Cardiac muscle cell (in vitro differentiated cells and primary cell): Measurements from ENCODE around the gene KRT73. TPM values are rescaled to one million over a fixed set of nuclear protein-coding genes. Genes with fewer than 3 reads are reported as not detected.

ENCODE experiments used
- DNase-seq, 2 donors: peaks; one replicate each; pipeline versions ENCODE4 v3.0.0 to v3.0.0-alpha.2; 2010 to 2017; ENCODE audit warnings: low read depth in 1 of 2, low spot score in 1 of 2
- H3K27ac ChIP-seq: fragments of 200-600 bp; sonication (generic); 2 replicates; pipeline ENCODE4 v1.5.1; 2016
- H3K27me3 ChIP-seq: fragments of 200-600 bp; sonication (generic); 2 replicates; pipeline ENCODE4 v1.6.0; 2016; ENCODE audit warnings: control low read depth
- H3K36me3 ChIP-seq: fragments of 200-600 bp; sonication (generic); 2 replicates; pipeline ENCODE4 v1.5.1; 2016; ENCODE audit warnings: control low read depth
- H3K4me1 ChIP-seq: fragments of 200-600 bp; sonication (generic); 2 replicates; pipeline ENCODE4 v1.8.1; 2017; ENCODE audit warnings: low read depth, mild to moderate bottlenecking, mixed run types
- H3K4me3 ChIP-seq: fragments of 200-600 bp; sonication (generic); 2 replicates; pipeline ENCODE4 v1.5.1; 2016; ENCODE audit warnings: mild to moderate bottlenecking
- H3K9me3 ChIP-seq: fragments of 200-600 bp; sonication (generic); 2 replicates; pipeline ENCODE4 v1.5.1; 2017; ENCODE audit warnings: low read depth, mild to moderate bottlenecking, control low read depth
- polyA plus RNA-seq: library from polyadenylated mRNA; unstranded; fragments of >200 nt; fragmentation: Nextera tagmentation; extraction: Ambion mirVana; gene quantifications from 2 replicates; pipeline ENCODE4 v1.2.1, GENCODE V29; 2016
- total RNA-seq: library from RNA; depleted of rRNA; stranded (reverse); fragments of >200 nt; gene quantifications from 2 replicates; pipeline ENCODE4 v1.2.3, GENCODE V29; 2016
- TF ChIP-seq, protein P1 (sequence below): IDR thresholded peaks from 2 replicates; pipeline ENCODE4 v1.5.1; 2012; ENCODE audit warnings: low read depth, mild to moderate bottlenecking, low read length

The KRT73 gene
- total and polyA plus RNA-seq, 2 experiments from 2014 or later: not detected

DNA sequence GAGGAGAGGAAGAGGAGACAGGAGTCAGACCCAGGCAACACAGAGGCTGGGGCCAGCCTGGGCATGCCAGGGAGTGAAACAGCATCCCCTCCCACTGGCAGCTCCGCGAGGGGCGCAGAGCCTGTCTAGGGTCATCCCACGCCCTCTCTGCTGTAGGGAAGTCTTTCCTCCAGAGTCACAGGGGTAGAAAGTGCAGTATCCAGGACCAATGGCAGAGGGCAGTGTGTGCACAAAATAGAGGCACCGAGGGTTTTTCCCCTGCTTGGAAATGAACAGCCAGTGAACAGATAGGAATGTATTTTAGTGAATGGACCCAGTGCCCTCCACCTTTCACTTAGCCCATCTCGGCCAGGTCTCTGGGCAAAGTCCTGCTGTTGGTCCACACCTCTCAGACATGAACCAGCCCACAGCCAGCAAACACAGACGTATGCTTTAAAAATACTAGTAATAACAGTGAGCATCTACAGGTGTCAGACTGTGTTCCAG, 35.3 kb downstream of the KRT73 start:
- H3K27me3 ChIP-seq: peaks cover 24% of the 10 kb centered on the region
- no peaks in the 10 kb centered on the region for H3K4me1 ChIP-seq
- H3K4me3 ChIP-seq: no peak overlapping the region
- H3K36me3 ChIP-seq: no peaks in the 10 kb centered on the region
- peak; percentile 71 for DNase-seq
- no peaks in the 10 kb centered on the region for H3K9me3 ChIP-seq
- TF ChIP-seq, protein P1, sequence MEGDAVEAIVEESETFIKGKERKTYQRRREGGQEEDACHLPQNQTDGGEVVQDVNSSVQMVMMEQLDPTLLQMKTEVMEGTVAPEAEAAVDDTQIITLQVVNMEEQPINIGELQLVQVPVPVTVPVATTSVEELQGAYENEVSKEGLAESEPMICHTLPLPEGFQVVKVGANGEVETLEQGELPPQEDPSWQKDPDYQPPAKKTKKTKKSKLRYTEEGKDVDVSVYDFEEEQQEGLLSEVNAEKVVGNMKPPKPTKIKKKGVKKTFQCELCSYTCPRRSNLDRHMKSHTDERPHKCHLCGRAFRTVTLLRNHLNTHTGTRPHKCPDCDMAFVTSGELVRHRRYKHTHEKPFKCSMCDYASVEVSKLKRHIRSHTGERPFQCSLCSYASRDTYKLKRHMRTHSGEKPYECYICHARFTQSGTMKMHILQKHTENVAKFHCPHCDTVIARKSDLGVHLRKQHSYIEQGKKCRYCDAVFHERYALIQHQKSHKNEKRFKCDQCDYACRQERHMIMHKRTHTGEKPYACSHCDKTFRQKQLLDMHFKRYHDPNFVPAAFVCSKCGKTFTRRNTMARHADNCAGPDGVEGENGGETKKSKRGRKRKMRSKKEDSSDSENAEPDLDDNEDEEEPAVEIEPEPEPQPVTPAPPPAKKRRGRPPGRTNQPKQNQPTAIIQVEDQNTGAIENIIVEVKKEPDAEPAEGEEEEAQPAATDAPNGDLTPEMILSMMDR: peak; percentile 82
- no peak overlapping the region for H3K27ac ChIP-seq

GRCh38 chr12:52582486-52582885, 35.9 kb downstream of the KRT73 start:
- Histone ChIP-seq H3K27ac (no peak overlapping the region), H3K4me3 (no peak overlapping the region), H3K36me3 (no peaks in the 10 kb centered on the region), H3K9me3 (no peaks in the 10 kb centered on the region), H3K27me3 (peaks cover 19% of the 10 kb centered on the region), H3K4me1 (no peaks in the 10 kb centered on the region)
- TF ChIP-seq, protein P1: no peak
- DNase-seq: no peak

GRCh38 chr12:52581481-52581880, 36.9 kb downstream of the KRT73 start:
- Histone ChIP-seq H3K4me1 (no peaks in the 10 kb centered on the region), H3K27ac (no peak overlapping the region), H3K27me3 (peaks cover 13% of the 10 kb centered on the region), H3K36me3 (no peaks in the 10 kb centered on the region), H3K4me3 (no peak overlapping the region), H3K9me3 (no peaks in the 10 kb centered on the region)
- TF ChIP-seq, protein P1: no peak
- DNase-seq: peak in 1 of 2 donors; percentile 52

DNA sequence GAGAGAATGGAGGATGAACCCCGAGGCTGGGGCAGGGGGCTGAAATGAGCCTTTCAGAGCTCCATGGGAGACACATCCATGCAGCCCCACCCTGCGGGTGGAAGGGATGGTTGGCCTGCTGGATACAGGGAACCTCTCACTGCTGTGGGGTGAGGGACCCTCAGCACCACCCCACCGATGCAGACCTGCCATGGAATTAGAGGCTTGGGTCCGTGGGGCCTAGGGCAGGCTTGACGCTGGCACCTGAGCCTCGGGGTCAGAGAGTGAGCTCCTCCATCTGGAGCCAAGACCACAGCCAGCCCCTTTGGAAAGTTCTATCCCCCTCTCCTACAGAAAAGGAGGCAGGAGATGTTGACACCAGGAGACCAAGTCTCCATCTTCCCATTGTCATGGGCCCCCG, 37.3 kb downstream of the KRT73 start:
- Histone ChIP-seq H3K27ac (no peak overlapping the region), H3K4me3 (no peak overlapping the region), H3K4me1 (no peaks in the 10 kb centered on the region), H3K9me3 (no peaks in the 10 kb centered on the region), H3K27me3 (peaks cover 12% of the 10 kb centered on the region), H3K36me3 (no peaks in the 10 kb centered on the region)
- no peak for DNase-seq
- TF ChIP-seq, protein P1: no peak

- Histone ChIP-seq H3K27me3 (peaks cover 8% of the 10 kb centered on the region), H3K9me3 (no peaks in the 10 kb centered on the region), H3K36me3 (no peaks in the 10 kb centered on the region), H3K27ac (no peak overlapping the region), H3K4me1 (no peaks in the 10 kb centered on the region), H3K4me3 (no peak overlapping the region)
- TF ChIP-seq, protein P1: no peak
- DNase-seq: no peak
These were observed 37.9 kb downstream of the KRT73 start for GRCh38 chr12:52580496-52580895.
